Measurements from ENCODE around the gene SNX32.

The SNX32 gene

GRCh38 chr11:65821107-65821506 lies 12.7 kb upstream of the SNX32 start:
- no peaks in the 10 kb centered on the region for H3K9me2 ChIP-seq (replicated peaks; ENCODE audit: insufficient read depth, low read length)
- H3K27me3 ChIP-seq (ENCODE audit: low read length), result no peaks in the 10 kb centered on the region
- no peaks in the 10 kb centered on the region for H3K79me2 ChIP-seq (ENCODE audit: insufficient read depth, low read length)
- H3K27ac ChIP-seq (ENCODE audit: low read depth, low read length), result no peak overlapping the region
- no peak overlapping the region for H3K4me3 ChIP-seq (ENCODE audit: insufficient read depth, low read length, poor library complexity, severe bottlenecking)
- H3F3A ChIP-seq (ENCODE audit: insufficient read depth), result no peaks in the 10 kb centered on the region
- H3K9me3 ChIP-seq (ENCODE audit: insufficient read depth, low read length), result no peaks in the 10 kb centered on the region
- no peak overlapping the region for H3K4me2 ChIP-seq (ENCODE audit: low read depth, low read length, poor library complexity, severe bottlenecking)
- no peak overlapping the region for H2AFZ ChIP-seq (ENCODE audit: low read depth, low read length, severe bottlenecking)
- TF ChIP-seq CTCF (IDR thresholded peaks at IDR 0.05; ENCODE audit: insufficient read depth, low read length, poor library complexity, severe bottlenecking) (no peak), EZH2phosphoT487 (conservative IDR thresholded peaks at IDR 0.05; ENCODE audit: low read length) (no peak)
- no peaks in the 10 kb centered on the region for H4K20me1 ChIP-seq (ENCODE audit: low read depth, low read length)
- no peaks in the 10 kb centered on the region for H3K36me3 ChIP-seq (ENCODE audit: low read length)
- H3K9ac ChIP-seq (ENCODE audit: low read length), result no peak overlapping the region

- Histone ChIP-seq H2AFZ (ENCODE audit: low read depth, low read length, severe bottlenecking) (no peak overlapping the region), H3K9me2 (replicated peaks; ENCODE audit: insufficient read depth, low read length) (no peaks in the 10 kb centered on the region), H3K4me2 (ENCODE audit: low read depth, low read length, poor library complexity, severe bottlenecking) (no peak overlapping the region), H3K9ac (ENCODE audit: low read length) (no peak overlapping the region), H3K36me3 (ENCODE audit: low read length) (no peaks in the 10 kb centered on the region), H3K9me3 (ENCODE audit: insufficient read depth, low read length) (no peaks in the 10 kb centered on the region), H4K20me1 (ENCODE audit: low read depth, low read length) (no peaks in the 10 kb centered on the region), H3K79me2 (ENCODE audit: insufficient read depth, low read length) (no peaks in the 10 kb centered on the region), H3K4me3 (ENCODE audit: insufficient read depth, low read length, poor library complexity, severe bottlenecking) (no peak overlapping the region), H3F3A (ENCODE audit: insufficient read depth) (no peaks in the 10 kb centered on the region), H3K27me3 (ENCODE audit: low read length) (no peaks in the 10 kb centered on the region), H3K27ac (ENCODE audit: low read depth, low read length) (no peak overlapping the region)
- TF ChIP-seq CTCF (IDR thresholded peaks at IDR 0.05; ENCODE audit: insufficient read depth, low read length, poor library complexity, severe bottlenecking), result no peak
These were observed 10.8 kb upstream of the SNX32 start for GRCh38 chr11:65822776-65823528.

GRCh38 chr11:65826984-65827735 lies 6.6 kb upstream of the SNX32 start:
- H3K79me2 ChIP-seq (ENCODE audit: insufficient read depth, low read length), result no peaks in the 10 kb centered on the region
- no peaks in the 10 kb centered on the region for H3K36me3 ChIP-seq (ENCODE audit: low read length)
- H3K27me3 ChIP-seq (ENCODE audit: low read length), result no peaks in the 10 kb centered on the region
- no peak overlapping the region for H3K9ac ChIP-seq (ENCODE audit: low read length)
- H3K27ac ChIP-seq (ENCODE audit: low read depth, low read length), result no peak overlapping the region
- no peak overlapping the region for H2AFZ ChIP-seq (ENCODE audit: low read depth, low read length, severe bottlenecking)
- H3K4me2 ChIP-seq (ENCODE audit: low read depth, low read length, poor library complexity, severe bottlenecking), result no peak overlapping the region
- peaks cover 5% of the 10 kb centered on the region; the same call in 1 of the 2 replicates for H3F3A ChIP-seq (ENCODE audit: insufficient read depth)
- no peak overlapping the region for H3K4me3 ChIP-seq (ENCODE audit: insufficient read depth, low read length, poor library complexity, severe bottlenecking)
- H3K9me3 ChIP-seq (ENCODE audit: insufficient read depth, low read length), result no peaks in the 10 kb centered on the region
- H3K9me2 ChIP-seq (replicated peaks; ENCODE audit: insufficient read depth, low read length), result no peaks in the 10 kb centered on the region
- TF ChIP-seq EZH2phosphoT487 (conservative IDR thresholded peaks at IDR 0.05; ENCODE audit: low read length), result no peak
- TF ChIP-seq CTCF (IDR thresholded peaks at IDR 0.05; ENCODE audit: insufficient read depth, low read length, poor library complexity, severe bottlenecking), result no peak
- H4K20me1 ChIP-seq (ENCODE audit: low read depth, low read length), result no peaks in the 10 kb centered on the region

All from SU-DHL-6 (cell line).